Hematopoietic multipotent progenitor cell treated with erythropoietin and hydrocortisone succinate and interleukin-3 and kit ligand, for 6 days (in vitro differentiated cells): Measurements from ENCODE around the gene WDTC1.

Source experiments
- DNase-seq: peaks from one replicate; pipeline ENCODE4 v3.0.0-alpha.2; 2015

Gene WDTC1

GRCh38 chr1:27338751-27339150 is 104.3 kb downstream of the WDTC1 start:
- DNase-seq, result no peak

GRCh38 chr1:27339213-27339612 is 104.8 kb downstream of the WDTC1 start:
- no peak for DNase-seq

GRCh38 chr1:27341525-27342252 is 107.3 kb downstream of the WDTC1 start, which contains the start of gene SYTL1:
TSS of gene SYTL1 (plus strand) at chr1:27342022. CDS start at chr1:27345335, 3,313 bp downstream.
- peak; percentile 86 for DNase-seq

GRCh38 chr1:27342391-27342777 is 108.0 kb downstream of the WDTC1 start:
- peak; percentile 46 for DNase-seq

- peak; percentile 73 for DNase-seq
These were observed 108.6 kb downstream of the WDTC1 start for GRCh38 chr1:27342778-27343638.

- no peak for DNase-seq
These were observed 109.2 kb downstream of the WDTC1 start for GRCh38 chr1:27343639-27344025.

- DNase-seq, result no peak
These were observed 110.8 kb downstream of the WDTC1 start for GRCh38 chr1:27345272-27345671.

- no peak for DNase-seq
These were observed 111.9 kb downstream of the WDTC1 start for GRCh38 chr1:27346357-27346756.

GRCh38 chr1:27346991-27347624 is 112.7 kb downstream of the WDTC1 start:
- no peak for DNase-seq

- no peak for DNase-seq
These were observed 114.7 kb downstream of the WDTC1 start for GRCh38 chr1:27348861-27349783.

- no peak for DNase-seq
These were observed 115.6 kb downstream of the WDTC1 start for GRCh38 chr1:27349784-27350662.

GRCh38 chr1:27350663-27351540 is 116.5 kb downstream of the WDTC1 start:
- DNase-seq, result no peak

- no peak for DNase-seq
These were observed 117.2 kb downstream of the WDTC1 start for GRCh38 chr1:27351541-27352107.

- no peak for DNase-seq
These were observed 118.7 kb downstream of the WDTC1 start for GRCh38 chr1:27353166-27353565.

GRCh38 chr1:27353629-27354028 is 119.2 kb downstream of the WDTC1 start:
- no peak for DNase-seq

- no peak for DNase-seq
These were observed 121.3 kb downstream of the WDTC1 start for GRCh38 chr1:27355683-27356082.

- DNase-seq, result no peak
These were observed 121.8 kb downstream of the WDTC1 start for GRCh38 chr1:27356277-27356618.

- DNase-seq, result peak; percentile 58
These were observed 122.3 kb downstream of the WDTC1 start for GRCh38 chr1:27356619-27357280.

- peak; percentile 76 for DNase-seq
These were observed 123.0 kb downstream of the WDTC1 start for GRCh38 chr1:27357281-27358037.
